ENCODE data around the gene CTSD.

- TF ChIP-seq CTCF (conservative IDR thresholded peaks at IDR 0.05; ENCODE audit: low read depth in 2 of 2) (no peak), EZH2phosphoT487 (IDR thresholded peaks at IDR 0.05; ENCODE audit: unreplicated experiment) (no peak), POLR2AphosphoS5 (IDR thresholded peaks at IDR 0.05; ENCODE audit: low read depth) (no peak), CREB1 (CRISPR knock-in tag; IDR thresholded peaks at IDR 0.05; ENCODE audit: low read depth) (no peak)
Observed at GRCh38 chr11:1772270-1773130, 8.8 kb upstream of the CTSD start.

Data from GM23338 (cell line).